Measurements from ENCODE around the gene ZMYM5.
"Not testable (repeated sequence)": the region's sequence is repeated elsewhere in the genome, so short reads cannot be mapped to it uniquely, and the experiment has no call there.

Gene ZMYM5

GRCh38 chr13:19780753-19781418, 82.6 kb downstream of the ZMYM5 start:
- H3K9ac ChIP-seq (ENCODE audit: low read length); H3K4me1 ChIP-seq (ENCODE audit: control insufficient read depth, insufficient read depth, low read length); H3K9me3 ChIP-seq (ENCODE audit: control insufficient read depth, low read length); H3K36me3 ChIP-seq (ENCODE audit: control insufficient read depth, insufficient read depth, low read length); H3K27me3 ChIP-seq (ENCODE audit: control insufficient read depth, insufficient read depth, low read length); H3K4me3 ChIP-seq (ENCODE audit: low read length): not testable (repeated sequence)
